DOHH2 (cell line): ENCODE measurements around the gene C5orf15.

Experiments used
- H3F3A ChIP-seq: fragments of 200-600 bp; sonication (generic), shearing (Covaris generic); 2 replicates; pipeline ENCODE4 v1.6.0; 2016; ENCODE audit warnings: antibody characterized with exemption, mild to moderate bottlenecking; ENCODE audit not compliant: control insufficient read depth, insufficient read depth
- H3K27ac ChIP-seq: fragments of 200-600 bp; sonication (generic); 2 replicates; pipeline ENCODE4 v1.5.1; 2014; ENCODE audit warnings: low read depth, mild to moderate bottlenecking, low read length, moderate library complexity
- H3K27me3 ChIP-seq: fragments of 200-600 bp; sonication (generic); 2 replicates; pipeline ENCODE4 v1.6.1; 2014; ENCODE audit warnings: mild to moderate bottlenecking, low read length, mixed read lengths; ENCODE audit not compliant: control insufficient read depth
- H3K36me3 ChIP-seq: fragments of 200-600 bp; sonication (generic); 2 replicates; pipeline ENCODE4 v1.6.1; 2014; ENCODE audit warnings: mild to moderate bottlenecking, low read length, moderate library complexity, mixed read lengths; ENCODE audit not compliant: control insufficient read depth
- H3K4me1 ChIP-seq: fragments of 200-600 bp; sonication (generic); 2 replicates; pipeline ENCODE4 v1.6.1; 2014; ENCODE audit warnings: mild to moderate bottlenecking, low read length, mixed read lengths; ENCODE audit not compliant: control insufficient read depth
- H3K4me2 ChIP-seq: fragments of 200-600 bp; sonication (generic); 2 replicates; pipeline ENCODE4 v1.6.0; 2014; ENCODE audit warnings: mild to moderate bottlenecking, low read length, moderate library complexity
- H3K4me3 ChIP-seq: fragments of 200-600 bp; sonication (generic); 2 replicates; pipeline ENCODE4 v1.5.1; 2014; ENCODE audit warnings: mild to moderate bottlenecking, low read length, mixed read lengths
- H3K79me2 ChIP-seq: fragments of 200-600 bp; sonication (generic); 2 replicates; pipeline ENCODE4 v1.6.1; 2014; ENCODE audit warnings: mild to moderate bottlenecking, low read length, mixed read lengths; ENCODE audit not compliant: control insufficient read depth
- H3K9me2 ChIP-seq: fragments of 200-600 bp; sonication (generic); replicated peaks from 2 replicates; pipeline ENCODE4 v1.6.1; 2014; ENCODE audit warnings: mild to moderate bottlenecking, low read length, mixed read lengths; ENCODE audit not compliant: control insufficient read depth
- H3K9me3 ChIP-seq: fragments of 200-600 bp; sonication (generic); 2 replicates; pipeline ENCODE4 v1.6.1; 2014; ENCODE audit warnings: antibody characterized with exemption, low read length, mixed read lengths; ENCODE audit not compliant: control insufficient read depth, insufficient read depth
- H4K20me1 ChIP-seq: fragments of 200-600 bp; sonication (generic); 2 replicates; pipeline ENCODE4 v1.6.0; 2014; ENCODE audit warnings: low read depth, mild to moderate bottlenecking, antibody characterized with exemption, low read length, moderate library complexity; ENCODE audit not compliant: control insufficient read depth, insufficient read depth
- CTCF ChIP-seq: fragments of 200-600 bp; sonication (generic); IDR thresholded peaks from one replicate; pipeline ENCODE4 v1.5.1; 2014; ENCODE audit warnings: antibody characterized with exemption, mild to moderate bottlenecking, low read depth, low read length; ENCODE audit not compliant: poor library complexity, severe bottlenecking
- EZH2phosphoT487 ChIP-seq: fragments of 200-600 bp; sonication (generic); IDR thresholded peaks from 2 replicates; pipeline ENCODE4 v1.6.1; 2017; ENCODE audit warnings: borderline replicate concordance, mild to moderate bottlenecking, antibody characterized with exemption, low read length, moderate library complexity, mixed read lengths

Gene C5orf15

DNA sequence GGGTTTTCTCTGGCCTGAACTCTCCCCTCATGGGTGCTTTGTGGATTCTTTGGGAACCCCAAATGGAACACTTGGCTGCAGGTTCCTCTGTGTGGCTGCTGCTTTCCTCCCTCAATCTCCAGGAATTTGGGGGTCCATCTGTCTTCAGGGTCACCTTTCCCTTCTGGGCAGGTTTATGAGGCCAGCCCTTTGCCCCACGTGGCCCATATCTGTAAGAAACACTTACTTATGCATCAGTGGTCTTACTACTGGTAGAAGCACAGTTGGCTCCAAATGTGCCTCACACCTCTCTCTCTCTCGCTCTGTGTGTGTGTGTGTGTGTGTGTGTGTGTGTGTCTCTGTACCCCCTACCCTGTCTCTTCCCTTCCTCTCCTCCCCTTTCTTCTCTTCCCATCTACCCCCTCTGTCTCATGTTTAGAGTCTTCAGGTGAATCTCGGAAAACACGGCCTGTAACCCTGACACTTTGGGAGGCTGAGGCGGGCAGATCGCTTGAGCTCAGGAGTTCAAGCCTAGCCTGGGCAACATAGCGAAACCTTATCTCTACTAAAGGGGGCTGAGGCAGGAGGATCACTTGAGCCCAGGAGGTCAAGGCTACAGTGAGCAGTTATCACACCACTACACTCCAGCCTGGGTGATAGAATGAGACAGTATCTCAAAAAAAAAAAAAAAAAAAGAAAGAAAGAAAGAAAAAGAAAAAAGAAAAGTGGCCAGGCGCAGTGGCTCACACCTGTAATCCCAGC is 26.8 kb downstream of the C5orf15 start:
- no peak for TF ChIP-seq EZH2phosphoT487
- TF ChIP-seq CTCF: no peak
- Histone ChIP-seq H3F3A (peaks cover 38% of the 10 kb centered on the region), H3K9me2 (no peaks in the 10 kb centered on the region), H3K27me3 (no peaks in the 10 kb centered on the region), H3K79me2 (no peaks in the 10 kb centered on the region), H3K9me3 (no peaks in the 10 kb centered on the region), H3K4me3 (no peak overlapping the region), H3K4me2 (no peak overlapping the region), H4K20me1 (no peaks in the 10 kb centered on the region), H3K27ac (no peak overlapping the region), H3K4me1 (peaks cover 57% of the 10 kb centered on the region), H3K36me3 (no peaks in the 10 kb centered on the region; the same call in 1 of the 2 replicates)

DNA sequence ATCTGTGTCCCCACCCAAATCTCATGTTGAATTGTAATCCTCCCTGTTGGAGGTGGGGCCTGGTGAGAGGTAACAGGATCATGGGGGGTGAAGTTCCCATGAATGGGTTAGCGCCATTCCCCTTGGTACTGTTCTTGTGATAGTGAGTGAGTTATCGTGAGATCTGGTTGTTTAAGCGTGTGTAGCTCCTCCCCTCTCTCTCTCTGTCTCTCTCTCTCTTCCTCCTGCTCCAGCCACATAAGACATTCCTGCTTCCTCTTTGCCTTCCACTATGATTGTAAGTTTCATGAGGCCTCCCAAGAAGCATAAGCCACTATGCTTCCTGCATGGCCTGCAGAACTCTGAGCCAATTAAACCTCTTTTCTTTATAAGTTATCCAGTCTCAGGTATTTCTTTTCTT is 28.8 kb downstream of the C5orf15 start:
- peaks cover 3% of the 10 kb centered on the region; the same call in 1 of the 2 replicates for H3K36me3 ChIP-seq
- TF ChIP-seq EZH2phosphoT487: no peak
- TF ChIP-seq CTCF: no peak
- H3K9me2 ChIP-seq: no peaks in the 10 kb centered on the region
- H3F3A ChIP-seq: peaks cover 55% of the 10 kb centered on the region
- peaks cover 7% of the 10 kb centered on the region; the same call in 1 of the 2 replicates for H3K9me3 ChIP-seq
- peaks cover 76% of the 10 kb centered on the region for H3K4me1 ChIP-seq
- no peaks in the 10 kb centered on the region for H3K27me3 ChIP-seq
- H3K4me3 ChIP-seq: peak overlapping the region; percentile 21
- no peaks in the 10 kb centered on the region for H4K20me1 ChIP-seq
- H3K79me2 ChIP-seq: no peaks in the 10 kb centered on the region
- peak overlapping the region; percentile 50 for H3K4me2 ChIP-seq
- peak overlapping the region; percentile 97 for H3K27ac ChIP-seq

GRCh38 chr5:133938929-133939328 is 29.5 kb downstream of the C5orf15 start:
- H3K9me2 ChIP-seq: no peaks in the 10 kb centered on the region
- TF ChIP-seq CTCF: no peak
- TF ChIP-seq EZH2phosphoT487: no peak
- no peaks in the 10 kb centered on the region for H3K79me2 ChIP-seq
- H3K36me3 ChIP-seq: peaks cover 3% of the 10 kb centered on the region; the same call in 1 of the 2 replicates
- no peaks in the 10 kb centered on the region for H4K20me1 ChIP-seq
- peak overlapping the region; percentile 50 for H3K4me2 ChIP-seq
- H3K27me3 ChIP-seq: no peaks in the 10 kb centered on the region
- H3K4me3 ChIP-seq: peak overlapping the region; percentile 21
- H3K27ac ChIP-seq: peak overlapping the region; percentile 97
- H3K4me1 ChIP-seq: peaks cover 79% of the 10 kb centered on the region
- H3K9me3 ChIP-seq: peaks cover 7% of the 10 kb centered on the region; the same call in 1 of the 2 replicates
- H3F3A ChIP-seq: peaks cover 62% of the 10 kb centered on the region
